WTC11 (cell line): ENCODE results near the gene PEAK1. TPM values are rescaled to one million over a fixed set of nuclear protein-coding genes. Genes with fewer than 3 reads are reported as not detected.

Experiments
- ATAC-seq: fragments of 200-7000 bp; cut with Tn5 transposase; 2 replicates; pipeline ENCODE4 v1.10.0; 2021; ENCODE audit warnings: mild to moderate bottlenecking, moderate library complexity
- CTCF ChIA-PET: fragments of 300-600 bp; sonication (Branson Sonifier 250); formaldehyde crosslinking; loops from one replicate; lab custom pipeline; 2021; ENCODE audit warnings: antibody characterized with exemption; lab: Charles Lee
- POLR2A ChIA-PET: fragments of 350-600 bp; sonication (Branson Sonifier 250); formaldehyde crosslinking; loops from one replicate; lab custom pipeline; 2021; ENCODE audit warnings: antibody characterized with exemption; lab: Charles Lee
- DNase-seq: peaks from one replicate; pipeline ENCODE4 v3.0.0; 2021; ENCODE audit warnings: low spot score
- H3K27ac Mint-ChIP-seq: 2 replicates; pipeline ENCODE4 v1.8.0; 2021; ENCODE audit warnings: mixed read lengths
- H3K27me3 Mint-ChIP-seq: 2 replicates; pipeline ENCODE4 v1.8.0; 2021; ENCODE audit warnings: low read depth, mild to moderate bottlenecking, moderate library complexity, mixed read lengths
- H3K36me3 Mint-ChIP-seq: 2 replicates; pipeline ENCODE4 v1.8.0; 2021; ENCODE audit warnings: mixed read lengths
- H3K4me1 Mint-ChIP-seq: 2 replicates; pipeline ENCODE4 v1.8.0; 2022; ENCODE audit warnings: mixed read lengths
- H3K4me3 Mint-ChIP-seq: 2 replicates; pipeline ENCODE4 v1.8.0; 2021; ENCODE audit warnings: mild to moderate bottlenecking, moderate library complexity, mixed read lengths
- H3K9me3 Mint-ChIP-seq: 2 replicates; pipeline ENCODE4 v1.8.0; 2021; ENCODE audit warnings: mixed read lengths
- CBFB ChIP-seq: sonication (generic); formaldehyde crosslinking; IDR thresholded peaks from 2 replicates; pipeline ENCODE4 v1.8.1; 2022; ENCODE audit warnings: mild to moderate bottlenecking, low read depth, missing genetic modification reagents
- ETV6 ChIP-seq: sonication (generic); formaldehyde crosslinking; IDR thresholded peaks from 2 replicates; pipeline ENCODE4 v1.8.1; 2022; ENCODE audit warnings: mild to moderate bottlenecking, missing genetic modification reagents
- FOXJ3 ChIP-seq: sonication (generic); formaldehyde crosslinking; IDR thresholded peaks from 2 replicates; pipeline ENCODE4 v1.9.0; 2021; ENCODE audit warnings: missing genetic modification reagents, mild to moderate bottlenecking, borderline replicate concordance
- GRHL2 ChIP-seq: fragments of 250-450 bp; sonication (Bioruptor Pico); IDR thresholded peaks from 2 replicates; pipeline ENCODE4 v1.8.0; 2022; ENCODE audit warnings: mild to moderate bottlenecking, moderate library complexity; ENCODE audit not compliant: insufficient replicate concordance, severe bottlenecking
- GTF2I ChIP-seq: fragments of 250-450 bp; sonication (Bioruptor Pico); conservative IDR thresholded peaks from 2 replicates; pipeline ENCODE4 v1.4.0; 2021; ENCODE audit warnings: mild to moderate bottlenecking
- HMGA2 ChIP-seq: fragments of 250-450 bp; sonication (Bioruptor Pico); IDR thresholded peaks from 2 replicates; pipeline ENCODE4 v1.4.0; 2021; ENCODE audit warnings: mild to moderate bottlenecking, moderate library complexity
- JAZF1 ChIP-seq: fragments of 250-450 bp; sonication (Bioruptor Pico); IDR thresholded peaks from 2 replicates; pipeline ENCODE4 v1.9.0; 2021; ENCODE audit warnings: moderate library complexity, mild to moderate bottlenecking, inconsistent platforms
- RELA ChIP-seq: sonication (generic); formaldehyde crosslinking; IDR thresholded peaks from 2 replicates; pipeline ENCODE4 v1.8.1; 2022; ENCODE audit warnings: missing genetic modification reagents, mild to moderate bottlenecking, borderline replicate concordance
- TEAD4 ChIP-seq: sonication (generic); formaldehyde crosslinking; IDR thresholded peaks from 2 replicates; pipeline ENCODE4 v1.8.0; 2022; ENCODE audit warnings: mild to moderate bottlenecking, missing genetic modification reagents
- USF2 ChIP-seq: sonication (generic); formaldehyde crosslinking; IDR thresholded peaks from 2 replicates; pipeline ENCODE4 v1.8.1; 2023; ENCODE audit warnings: mild to moderate bottlenecking, missing genetic modification reagents, moderate library complexity
- ZNF121 ChIP-seq: sonication (generic); formaldehyde crosslinking; IDR thresholded peaks from 2 replicates; pipeline ENCODE4 v1.8.0; 2023; ENCODE audit warnings: missing genetic modification reagents
- ZNF219 ChIP-seq: sonication (generic); formaldehyde crosslinking; IDR thresholded peaks from 2 replicates; pipeline ENCODE4 v1.8.0; 2023; ENCODE audit warnings: missing genetic modification reagents, mild to moderate bottlenecking, borderline replicate concordance
- ZNF232 ChIP-seq: sonication (generic); formaldehyde crosslinking; IDR thresholded peaks from 2 replicates; pipeline ENCODE4 v1.8.0; 2022; ENCODE audit warnings: mild to moderate bottlenecking, missing genetic modification reagents
- ZNF263 ChIP-seq: sonication (generic); formaldehyde crosslinking; IDR thresholded peaks from 2 replicates; pipeline ENCODE4 v1.8.1; 2022; ENCODE audit warnings: low read depth, mild to moderate bottlenecking, moderate library complexity, missing genetic modification reagents
- ZNF416 ChIP-seq: fragments of 250-450 bp; sonication (Bioruptor Pico); IDR thresholded peaks from 2 replicates; pipeline ENCODE4 v1.9.0; 2021; ENCODE audit warnings: mild to moderate bottlenecking, inconsistent platforms
- ZNF423 ChIP-seq: fragments of 250-450 bp; sonication (Bioruptor Pico); IDR thresholded peaks from 2 replicates; pipeline ENCODE4 v2.1.2; 2022; ENCODE audit warnings: mild to moderate bottlenecking, moderate library complexity
- total RNA-seq: library from RNA; stranded (reverse); gene quantifications from 3 replicates; pipeline ENCODE4 v1.2.3, GENCODE V29; 2021
- TF ChIP-seq, protein P1 (sequence below): sonication (generic); formaldehyde crosslinking; IDR thresholded peaks from 2 replicates; pipeline ENCODE4 v1.8.0; 2022; ENCODE audit warnings: mild to moderate bottlenecking, missing genetic modification reagents
- TF ChIP-seq, protein P2 (sequence below): sonication (generic); formaldehyde crosslinking; IDR thresholded peaks from 2 replicates; pipeline ENCODE4 v1.8.1; 2022; ENCODE audit warnings: low read depth, missing genetic modification reagents, borderline replicate concordance
- TF ChIP-seq, protein P3 (sequence below): fragments of 250-450 bp; sonication (Bioruptor Pico); IDR thresholded peaks from 2 replicates; pipeline ENCODE4 v1.9.0; 2021; ENCODE audit warnings: mild to moderate bottlenecking, borderline replicate concordance

Gene PEAK1
- total RNA-seq, 1 experiment from 2014 or later: 49.0 TPM

- H3K4me3 Mint-ChIP-seq: no peak overlapping the region
- no peaks in the 10 kb centered on the region for H3K27me3 Mint-ChIP-seq
- TF ChIP-seq ZNF121 (no peak), ZNF416 (CRISPR knock-in tag) (no peak)
- H3K36me3 Mint-ChIP-seq: no peaks in the 10 kb centered on the region
- CTCF ChIA-PET: no interaction called here
- POLR2A ChIA-PET: no interaction called here
- H3K9me3 Mint-ChIP-seq: 0 out of 2 replicates have a peak, but pooled peaks cover 3% of the 10 kb centered on the region
- DNase-seq (no peak), ATAC-seq (no peak)
- H3K4me1 Mint-ChIP-seq: peaks cover 12% of the 10 kb centered on the region
- no peak overlapping the region for H3K27ac Mint-ChIP-seq
Observed at GRCh38 chr15:77371850-77372563, 47.9 kb downstream of the PEAK1 start.

GRCh38 chr15:77370580-77370979 is 49.3 kb downstream of the PEAK1 start:
- ATAC-seq (no peak), DNase-seq (no peak)
- Mint-ChIP-seq H3K27me3 (no peaks in the 10 kb centered on the region), H3K4me3 (no peak overlapping the region), H3K9me3 (0 out of 2 replicates have a peak, but pooled peaks cover 3% of the 10 kb centered on the region), H3K27ac (no peak overlapping the region), H3K4me1 (peaks cover 10% of the 10 kb centered on the region), H3K36me3 (no peaks in the 10 kb centered on the region)
- POLR2A ChIA-PET: no interaction called here
- CTCF ChIA-PET: interaction anchor here (0.7 kb wide), 1 partner anchor 8 kb away, joined by 3 read pairs; no protein-coding TSS in a partner anchor
- TF ChIP-seq JAZF1 (CRISPR knock-in tag) (no peak), ETV6 (CRISPR knock-in tag) (no peak), GTF2I (CRISPR knock-in tag) (no peak), ZNF232 (no peak), USF2 (CRISPR knock-in tag) (no peak), GRHL2 (CRISPR knock-in tag) (no peak), ZNF423 (no peak), RELA (CRISPR knock-in tag) (no peak), TEAD4 (CRISPR knock-in tag) (no peak), ZNF219 (no peak)
- TF ChIP-seq, protein P1, sequence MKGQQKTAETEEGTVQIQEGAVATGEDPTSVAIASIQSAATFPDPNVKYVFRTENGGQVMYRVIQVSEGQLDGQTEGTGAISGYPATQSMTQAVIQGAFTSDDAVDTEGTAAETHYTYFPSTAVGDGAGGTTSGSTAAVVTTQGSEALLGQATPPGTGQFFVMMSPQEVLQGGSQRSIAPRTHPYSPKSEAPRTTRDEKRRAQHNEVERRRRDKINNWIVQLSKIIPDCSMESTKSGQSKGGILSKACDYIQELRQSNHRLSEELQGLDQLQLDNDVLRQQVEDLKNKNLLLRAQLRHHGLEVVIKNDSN (CRISPR knock-in tag): no peak

DNA sequence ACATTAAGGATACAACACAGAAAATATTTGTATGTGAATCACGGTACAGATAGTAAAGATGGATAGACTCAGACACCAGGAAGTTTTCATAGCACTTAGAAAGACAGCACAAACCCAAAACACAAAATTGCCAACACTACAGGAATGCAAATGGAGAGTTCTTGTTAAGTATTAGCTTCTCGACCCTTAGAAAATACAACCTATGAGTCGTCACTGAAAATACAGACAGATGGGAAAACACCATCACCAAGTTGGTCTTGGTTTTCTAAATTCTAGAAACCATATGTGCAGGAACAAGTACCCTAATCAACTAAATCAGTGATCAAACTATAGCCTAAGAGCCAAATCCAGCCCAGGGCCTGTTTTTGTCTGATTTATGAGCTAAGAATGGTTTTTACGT is 50.7 kb downstream of the PEAK1 start:
- no peak for ATAC-seq
- POLR2A ChIA-PET: no interaction called here

DNA sequence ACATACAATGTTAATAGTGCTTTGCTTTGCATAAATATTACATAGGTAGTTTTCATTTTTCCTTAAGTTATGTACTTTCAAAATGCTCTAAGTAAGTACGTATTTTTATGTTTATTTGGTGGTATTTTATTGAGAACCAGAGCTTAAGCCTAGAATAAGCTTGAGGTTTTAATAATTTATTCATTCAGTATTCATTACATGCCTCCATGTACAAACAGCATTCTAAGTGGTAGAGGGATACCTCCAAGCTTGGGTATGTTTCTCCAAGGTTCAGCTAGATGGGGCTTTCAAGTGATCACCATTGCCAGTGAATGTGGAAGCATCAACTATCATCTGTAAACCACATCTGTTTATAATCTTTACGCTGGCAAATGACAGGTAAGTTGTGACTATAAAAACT is 52.3 kb downstream of the PEAK1 start:
- TF ChIP-seq HMGA2 (no peak), ZNF423 (no peak), ZNF416 (CRISPR knock-in tag) (no peak), ZNF263 (CRISPR knock-in tag) (no peak)
- TF ChIP-seq, protein P2, sequence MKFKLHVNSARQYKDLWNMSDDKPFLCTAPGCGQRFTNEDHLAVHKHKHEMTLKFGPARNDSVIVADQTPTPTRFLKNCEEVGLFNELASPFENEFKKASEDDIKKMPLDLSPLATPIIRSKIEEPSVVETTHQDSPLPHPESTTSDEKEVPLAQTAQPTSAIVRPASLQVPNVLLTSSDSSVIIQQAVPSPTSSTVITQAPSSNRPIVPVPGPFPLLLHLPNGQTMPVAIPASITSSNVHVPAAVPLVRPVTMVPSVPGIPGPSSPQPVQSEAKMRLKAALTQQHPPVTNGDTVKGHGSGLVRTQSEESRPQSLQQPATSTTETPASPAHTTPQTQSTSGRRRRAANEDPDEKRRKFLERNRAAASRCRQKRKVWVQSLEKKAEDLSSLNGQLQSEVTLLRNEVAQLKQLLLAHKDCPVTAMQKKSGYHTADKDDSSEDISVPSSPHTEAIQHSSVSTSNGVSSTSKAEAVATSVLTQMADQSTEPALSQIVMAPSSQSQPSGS (CRISPR knock-in tag): no peak
- TF ChIP-seq, protein P3, sequence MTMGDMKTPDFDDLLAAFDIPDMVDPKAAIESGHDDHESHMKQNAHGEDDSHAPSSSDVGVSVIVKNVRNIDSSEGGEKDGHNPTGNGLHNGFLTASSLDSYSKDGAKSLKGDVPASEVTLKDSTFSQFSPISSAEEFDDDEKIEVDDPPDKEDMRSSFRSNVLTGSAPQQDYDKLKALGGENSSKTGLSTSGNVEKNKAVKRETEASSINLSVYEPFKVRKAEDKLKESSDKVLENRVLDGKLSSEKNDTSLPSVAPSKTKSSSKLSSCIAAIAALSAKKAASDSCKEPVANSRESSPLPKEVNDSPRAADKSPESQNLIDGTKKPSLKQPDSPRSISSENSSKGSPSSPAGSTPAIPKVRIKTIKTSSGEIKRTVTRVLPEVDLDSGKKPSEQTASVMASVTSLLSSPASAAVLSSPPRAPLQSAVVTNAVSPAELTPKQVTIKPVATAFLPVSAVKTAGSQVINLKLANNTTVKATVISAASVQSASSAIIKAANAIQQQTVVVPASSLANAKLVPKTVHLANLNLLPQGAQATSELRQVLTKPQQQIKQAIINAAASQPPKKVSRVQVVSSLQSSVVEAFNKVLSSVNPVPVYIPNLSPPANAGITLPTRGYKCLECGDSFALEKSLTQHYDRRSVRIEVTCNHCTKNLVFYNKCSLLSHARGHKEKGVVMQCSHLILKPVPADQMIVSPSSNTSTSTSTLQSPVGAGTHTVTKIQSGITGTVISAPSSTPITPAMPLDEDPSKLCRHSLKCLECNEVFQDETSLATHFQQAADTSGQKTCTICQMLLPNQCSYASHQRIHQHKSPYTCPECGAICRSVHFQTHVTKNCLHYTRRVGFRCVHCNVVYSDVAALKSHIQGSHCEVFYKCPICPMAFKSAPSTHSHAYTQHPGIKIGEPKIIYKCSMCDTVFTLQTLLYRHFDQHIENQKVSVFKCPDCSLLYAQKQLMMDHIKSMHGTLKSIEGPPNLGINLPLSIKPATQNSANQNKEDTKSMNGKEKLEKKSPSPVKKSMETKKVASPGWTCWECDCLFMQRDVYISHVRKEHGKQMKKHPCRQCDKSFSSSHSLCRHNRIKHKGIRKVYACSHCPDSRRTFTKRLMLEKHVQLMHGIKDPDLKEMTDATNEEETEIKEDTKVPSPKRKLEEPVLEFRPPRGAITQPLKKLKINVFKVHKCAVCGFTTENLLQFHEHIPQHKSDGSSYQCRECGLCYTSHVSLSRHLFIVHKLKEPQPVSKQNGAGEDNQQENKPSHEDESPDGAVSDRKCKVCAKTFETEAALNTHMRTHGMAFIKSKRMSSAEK (CRISPR knock-in tag): no peak
- Mint-ChIP-seq H3K4me3 (no peak overlapping the region), H3K36me3 (peaks cover 7% of the 10 kb centered on the region), H3K27ac (no peak overlapping the region), H3K9me3 (0 out of 2 replicates have a peak, but pooled peaks cover 3% of the 10 kb centered on the region), H3K27me3 (no peaks in the 10 kb centered on the region), H3K4me1 (peaks cover 1% of the 10 kb centered on the region; the same call in 1 of the 2 replicates)
- no peak for DNase-seq
- ATAC-seq: no peak
- POLR2A ChIA-PET: no interaction called here
- CTCF ChIA-PET: interaction anchor here (1.9 kb wide), 1 partner anchor 176 kb away, joined by 7 read pairs; no protein-coding TSS in a partner anchor

More for the DNA sequence above, 50.7 kb downstream of the PEAK1 start:
- no peak overlapping the region for H3K4me3 Mint-ChIP-seq
- TF ChIP-seq FOXJ3 (CRISPR knock-in tag) (no peak), CBFB (CRISPR knock-in tag) (no peak), ZNF232 (no peak), USF2 (CRISPR knock-in tag) (no peak)
- TF ChIP-seq, all 79 proteins: peak for 0
- no peak for DNase-seq
- Mint-ChIP-seq H3K27ac (no peak overlapping the region), H3K27me3 (no peaks in the 10 kb centered on the region), H3K36me3 (no peaks in the 10 kb centered on the region), H3K4me1 (peaks cover 10% of the 10 kb centered on the region), H3K9me3 (0 out of 2 replicates have a peak, but pooled peaks cover 3% of the 10 kb centered on the region)
- CTCF ChIA-PET: no interaction called here
